Hematopoietic multipotent progenitor cell treated with erythropoietin and hydrocortisone succinate and interleukin-3 and kit ligand, for 4 days (in vitro differentiated cells): Measurements from ENCODE around the gene CD48.

ENCODE experiments used
- DNase-seq: peaks from one replicate; pipeline ENCODE4 v3.0.0-alpha.2; 2015

The CD48 gene

GRCh38 chr1:160630523-160631451 lies 80.8 kb downstream of the CD48 start:
- no peak for DNase-seq

GRCh38 chr1:160629286-160630210 lies 82.1 kb downstream of the CD48 start:
- DNase-seq = peak; percentile 44

- DNase-seq = no peak
Measured at GRCh38 chr1:160628799-160629263, 82.8 kb downstream of the CD48 start.
